GM23338 (cell line): ENCODE results near the gene NDUFB5. TPM values are rescaled to one million over a fixed set of nuclear protein-coding genes. Genes with fewer than 3 reads are reported as not detected.

Source experiments
- ATAC-seq: fragments of 200-7000 bp; cut with Tn5 transposase; 3 replicates; pipeline ENCODE4 v1.9.1; 2020
- DNase-seq: peaks from one replicate; pipeline ENCODE4 v3.0.0-alpha.2; 2015; ENCODE audit warnings: low spot score
- H2AFZ ChIP-seq: fragments of 200-600 bp; sonication (generic); 2 replicates; pipeline ENCODE4 v1.8.0; 2016; ENCODE audit warnings: antibody characterized with exemption, mild to moderate bottlenecking, moderate library complexity
- H3F3A ChIP-seq: fragments of 200-600 bp; sonication (generic); replicated peaks from 2 replicates; pipeline ENCODE4 v1.8.0; 2017; ENCODE audit warnings: antibody characterized with exemption, mixed run types, low read depth
- H3K27ac ChIP-seq: fragments of 200-600 bp; sonication (generic); 2 replicates; pipeline ENCODE4 v1.6.1; 2016; ENCODE audit warnings: low read depth
- H3K27me3 ChIP-seq: fragments of 200-600 bp; sonication (generic); 2 replicates; pipeline ENCODE4 v1.8.0; 2016; ENCODE audit warnings: mild to moderate bottlenecking, mixed run types, moderate library complexity; ENCODE audit not compliant: insufficient read depth
- H3K36me3 ChIP-seq: fragments of 200-600 bp; sonication (generic); 2 replicates; pipeline ENCODE4 v1.8.0; 2016; ENCODE audit warnings: mild to moderate bottlenecking; ENCODE audit not compliant: insufficient read depth
- H3K4me1 ChIP-seq: fragments of 200-600 bp; sonication (generic); 2 replicates; pipeline ENCODE4 v1.8.0; 2016; ENCODE audit warnings: mild to moderate bottlenecking, moderate library complexity; ENCODE audit not compliant: insufficient read depth
- H3K4me2 ChIP-seq: fragments of 200-600 bp; sonication (generic); 2 replicates; pipeline ENCODE4 v1.7.1; 2017; ENCODE audit warnings: mixed run types
- H3K4me3 ChIP-seq: fragments of 200-600 bp; sonication (generic); 2 replicates; pipeline ENCODE4 v1.6.1; 2016; ENCODE audit warnings: mixed run types
- H3K79me2 ChIP-seq: fragments of 200-600 bp; sonication (generic); replicated peaks from 2 replicates; pipeline ENCODE4 v1.8.0; 2017; ENCODE audit warnings: mild to moderate bottlenecking; ENCODE audit not compliant: insufficient read depth
- H3K9me2 ChIP-seq: fragments of 200-600 bp; sonication (generic); 2 replicates; pipeline ENCODE4 v1.8.0; 2017; ENCODE audit not compliant: insufficient read depth
- H4K20me1 ChIP-seq: fragments of 200-600 bp; sonication (generic); replicated peaks from 2 replicates; pipeline ENCODE4 v1.8.0; 2017; ENCODE audit warnings: mild to moderate bottlenecking; ENCODE audit not compliant: insufficient read depth
- H3K27ac Mint-ChIP-seq: 2 replicates; pipeline ENCODE4 v1.8.0; 2020; ENCODE audit warnings: inconsistent platforms, mild to moderate bottlenecking, moderate library complexity, mixed read lengths
- H3K27me3 Mint-ChIP-seq: 3 replicates; pipeline ENCODE4 v1.8.0; 2022; ENCODE audit warnings: low read depth, mild to moderate bottlenecking, moderate library complexity, mixed read lengths, inconsistent platforms; ENCODE audit not compliant: insufficient read depth, poor library complexity
- H3K36me3 Mint-ChIP-seq: 3 replicates; pipeline ENCODE4 v1.8.0; 2021; ENCODE audit warnings: low read depth, mild to moderate bottlenecking, inconsistent platforms, moderate library complexity, mixed read lengths
- H3K4me1 Mint-ChIP-seq: 3 replicates; pipeline ENCODE4 v1.8.0; 2020; ENCODE audit warnings: mild to moderate bottlenecking, inconsistent platforms, mixed read lengths
- H3K4me3 Mint-ChIP-seq: 3 replicates; pipeline ENCODE4 v1.8.0; 2021; ENCODE audit warnings: moderate library complexity, mild to moderate bottlenecking, inconsistent platforms, mixed read lengths
- H3K9me3 Mint-ChIP-seq: 3 replicates; pipeline ENCODE4 v1.8.0; 2020; ENCODE audit warnings: moderate library complexity, mild to moderate bottlenecking, inconsistent platforms, mixed read lengths
- CREB1 ChIP-seq: fragments of 250-450 bp; sonication (Bioruptor Pico); IDR thresholded peaks from 2 replicates; pipeline ENCODE4 v1.5.0; 2020; ENCODE audit warnings: low read depth, mild to moderate bottlenecking, moderate library complexity
- EZH2 ChIP-seq: fragments of 200-600 bp; sonication (generic); IDR thresholded peaks from one replicate; pipeline ENCODE4 v1.8.0; 2017; ENCODE audit warnings: antibody characterized with exemption, mild to moderate bottlenecking, low read depth; ENCODE audit not compliant: unreplicated experiment
- EZH2phosphoT487 ChIP-seq: fragments of 200-600 bp; sonication (generic); IDR thresholded peaks from one replicate; pipeline ENCODE4 v1.8.1; 2018; ENCODE audit warnings: antibody characterized with exemption; ENCODE audit not compliant: unreplicated experiment
- JUNB ChIP-seq: IDR thresholded peaks from one replicate; pipeline ENCODE4 v1.6.1; 2016; ENCODE audit warnings: antibody characterized with exemption; ENCODE audit not compliant: unreplicated experiment
- NANOG ChIP-seq: IDR thresholded peaks from 2 replicates; pipeline ENCODE4 v1.6.1; 2016; ENCODE audit warnings: antibody characterized with exemption, borderline replicate concordance
- POLR2AphosphoS5 ChIP-seq: IDR thresholded peaks from 2 replicates; pipeline ENCODE4 v1.6.1; 2016; ENCODE audit warnings: antibody characterized with exemption, low read depth
- STAT1 ChIP-seq: IDR thresholded peaks from one replicate; pipeline ENCODE4 v1.6.1; 2016; ENCODE audit warnings: antibody characterized with exemption; ENCODE audit not compliant: unreplicated experiment
- ZNF114 ChIP-seq: fragments of 250-450 bp; sonication (Bioruptor Pico); IDR thresholded peaks from 2 replicates; pipeline ENCODE4 v1.5.0; 2020; ENCODE audit warnings: mild to moderate bottlenecking, moderate library complexity
- ZNF331 ChIP-seq: fragments of 250-450 bp; sonication (Bioruptor Pico); IDR thresholded peaks from 2 replicates; pipeline ENCODE4 v1.5.0; 2020; ENCODE audit warnings: low read depth, mild to moderate bottlenecking, moderate library complexity
- polyA plus RNA-seq: library from polyadenylated mRNA; unstranded; fragments of >200 nt; fragmentation: Nextera tagmentation; extraction: Ambion mirVana; gene quantifications from 2 replicates; pipeline ENCODE4 v1.2.1, GENCODE V29; 2016
- total RNA-seq: library from RNA; depleted of rRNA; stranded (reverse); fragments of >200 nt; shearing (Covaris generic); gene quantifications from 2 replicates; pipeline ENCODE4 v1.2.3, GENCODE V29; 2014
- TF ChIP-seq, protein P1 (sequence below): IDR thresholded peaks from one replicate; pipeline ENCODE4 v1.6.1; 2018; ENCODE audit warnings: antibody characterized with exemption; ENCODE audit not compliant: unreplicated experiment
- TF ChIP-seq, protein P2 (sequence below): IDR thresholded peaks from 2 replicates; pipeline ENCODE4 v1.6.1; 2016; ENCODE audit warnings: antibody characterized with exemption
- TF ChIP-seq, protein P3 (sequence below): fragments of 250-450 bp; sonication (Bioruptor Pico); IDR thresholded peaks from 2 replicates; pipeline ENCODE4 v1.5.0; 2020; ENCODE audit warnings: mild to moderate bottlenecking, moderate library complexity
- TF ChIP-seq, protein P4 (sequence below), 2 experiments: fragments of 200-600 bp in 1 of 2; sonication (generic) in 1 of 2; conservative IDR thresholded peaks; 2 replicates each; pipeline versions ENCODE4 v1.5.1 to v1.6.1; 2016 to 2017; ENCODE audit warnings: antibody characterized with exemption in 2 of 2, low read depth in 2 of 2, mild to moderate bottlenecking in 2 of 2, moderate library complexity in 1 of 2

NDUFB5 gene
- total and polyA plus RNA-seq, 2 experiments from 2014 or later, result 65.4 to 113 TPM

DNA sequence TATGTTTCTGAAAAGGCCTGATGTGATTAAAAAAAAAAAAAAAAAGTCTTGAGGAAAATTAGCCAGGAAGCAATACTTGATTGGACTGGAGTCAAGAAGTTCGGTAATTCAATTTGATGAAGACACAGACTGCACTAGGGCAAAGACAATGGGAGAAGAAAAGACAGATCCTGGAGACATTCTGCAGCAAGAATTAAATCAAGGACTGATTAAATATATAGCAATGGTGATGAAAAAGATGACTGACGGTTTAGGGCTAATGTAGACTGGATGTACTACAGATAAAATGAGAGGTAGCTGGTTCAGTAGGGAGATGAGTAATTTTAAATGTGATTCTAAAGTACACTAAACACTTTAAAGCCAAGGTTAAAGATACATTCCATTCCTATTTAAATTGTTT lies 13.9 kb upstream of the NDUFB5 start (continued):
- TF ChIP-seq, protein P1, sequence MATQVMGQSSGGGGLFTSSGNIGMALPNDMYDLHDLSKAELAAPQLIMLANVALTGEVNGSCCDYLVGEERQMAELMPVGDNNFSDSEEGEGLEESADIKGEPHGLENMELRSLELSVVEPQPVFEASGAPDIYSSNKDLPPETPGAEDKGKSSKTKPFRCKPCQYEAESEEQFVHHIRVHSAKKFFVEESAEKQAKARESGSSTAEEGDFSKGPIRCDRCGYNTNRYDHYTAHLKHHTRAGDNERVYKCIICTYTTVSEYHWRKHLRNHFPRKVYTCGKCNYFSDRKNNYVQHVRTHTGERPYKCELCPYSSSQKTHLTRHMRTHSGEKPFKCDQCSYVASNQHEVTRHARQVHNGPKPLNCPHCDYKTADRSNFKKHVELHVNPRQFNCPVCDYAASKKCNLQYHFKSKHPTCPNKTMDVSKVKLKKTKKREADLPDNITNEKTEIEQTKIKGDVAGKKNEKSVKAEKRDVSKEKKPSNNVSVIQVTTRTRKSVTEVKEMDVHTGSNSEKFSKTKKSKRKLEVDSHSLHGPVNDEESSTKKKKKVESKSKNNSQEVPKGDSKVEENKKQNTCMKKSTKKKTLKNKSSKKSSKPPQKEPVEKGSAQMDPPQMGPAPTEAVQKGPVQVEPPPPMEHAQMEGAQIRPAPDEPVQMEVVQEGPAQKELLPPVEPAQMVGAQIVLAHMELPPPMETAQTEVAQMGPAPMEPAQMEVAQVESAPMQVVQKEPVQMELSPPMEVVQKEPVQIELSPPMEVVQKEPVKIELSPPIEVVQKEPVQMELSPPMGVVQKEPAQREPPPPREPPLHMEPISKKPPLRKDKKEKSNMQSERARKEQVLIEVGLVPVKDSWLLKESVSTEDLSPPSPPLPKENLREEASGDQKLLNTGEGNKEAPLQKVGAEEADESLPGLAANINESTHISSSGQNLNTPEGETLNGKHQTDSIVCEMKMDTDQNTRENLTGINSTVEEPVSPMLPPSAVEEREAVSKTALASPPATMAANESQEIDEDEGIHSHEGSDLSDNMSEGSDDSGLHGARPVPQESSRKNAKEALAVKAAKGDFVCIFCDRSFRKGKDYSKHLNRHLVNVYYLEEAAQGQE, result no peak
- TF ChIP-seq, protein P2, sequence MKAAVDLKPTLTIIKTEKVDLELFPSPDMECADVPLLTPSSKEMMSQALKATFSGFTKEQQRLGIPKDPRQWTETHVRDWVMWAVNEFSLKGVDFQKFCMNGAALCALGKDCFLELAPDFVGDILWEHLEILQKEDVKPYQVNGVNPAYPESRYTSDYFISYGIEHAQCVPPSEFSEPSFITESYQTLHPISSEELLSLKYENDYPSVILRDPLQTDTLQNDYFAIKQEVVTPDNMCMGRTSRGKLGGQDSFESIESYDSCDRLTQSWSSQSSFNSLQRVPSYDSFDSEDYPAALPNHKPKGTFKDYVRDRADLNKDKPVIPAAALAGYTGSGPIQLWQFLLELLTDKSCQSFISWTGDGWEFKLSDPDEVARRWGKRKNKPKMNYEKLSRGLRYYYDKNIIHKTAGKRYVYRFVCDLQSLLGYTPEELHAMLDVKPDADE, result no peak
- TF ChIP-seq ZNF114 (CRISPR knock-in tag) (no peak), STAT1 (no peak)

DNA sequence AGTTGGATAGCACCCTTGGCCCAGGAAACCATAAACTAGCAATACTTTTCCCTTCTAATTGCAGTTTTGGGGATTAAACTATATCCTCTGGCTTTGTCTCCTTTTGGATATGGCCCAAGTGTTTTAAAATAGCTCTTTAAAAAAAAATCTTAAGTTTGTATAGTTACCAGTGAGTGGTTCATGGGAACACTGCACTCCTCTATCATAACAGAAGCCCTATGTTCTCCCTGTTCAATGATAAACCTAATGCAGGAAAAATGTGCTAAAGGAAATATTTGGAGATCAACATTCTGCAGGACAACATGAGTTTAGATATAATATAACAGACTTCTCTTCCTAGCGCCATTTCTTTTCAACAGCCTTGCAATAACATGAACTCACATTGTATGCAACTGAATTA lies 13.3 kb upstream of the NDUFB5 start:
- H3K36me3 ChIP-seq, result peaks cover 63% of the 10 kb centered on the region
- H4K20me1 ChIP-seq, result peaks cover 5% of the 10 kb centered on the region; the same call in 1 of the 2 replicates
- no peaks in the 10 kb centered on the region for H3K27me3 ChIP-seq
- H3K9me2 ChIP-seq, result no peaks in the 10 kb centered on the region
- H3K79me2 ChIP-seq, result no peaks in the 10 kb centered on the region
- Mint-ChIP-seq H3K4me1 (no peaks in the 10 kb centered on the region), H3K36me3 (peaks cover 69% of the 10 kb centered on the region; the same call in 2 of the 3 replicates), H3K9me3 (no peaks in the 10 kb centered on the region), H3K27me3 (peaks cover 3% of the 10 kb centered on the region), H3K4me3 (no peak overlapping the region), H3K27ac (no peak overlapping the region)
- H3K27ac ChIP-seq, result no peak overlapping the region
- no peak overlapping the region for H3K4me3 ChIP-seq
- H3F3A ChIP-seq, result peaks cover 4% of the 10 kb centered on the region; the same call in 1 of the 2 replicates
- ATAC-seq, result no peak
- H3K4me1 ChIP-seq, result no peaks in the 10 kb centered on the region
- no peak overlapping the region for H2AFZ ChIP-seq
- DNase-seq, result no peak
- H3K4me2 ChIP-seq, result no peak overlapping the region
- no peak for TF ChIP-seq JUNB
- no peak for TF ChIP-seq NANOG
- TF ChIP-seq POLR2AphosphoS5, result no peak
- TF ChIP-seq ZNF331 (CRISPR knock-in tag), result no peak
- TF ChIP-seq, protein P3, sequence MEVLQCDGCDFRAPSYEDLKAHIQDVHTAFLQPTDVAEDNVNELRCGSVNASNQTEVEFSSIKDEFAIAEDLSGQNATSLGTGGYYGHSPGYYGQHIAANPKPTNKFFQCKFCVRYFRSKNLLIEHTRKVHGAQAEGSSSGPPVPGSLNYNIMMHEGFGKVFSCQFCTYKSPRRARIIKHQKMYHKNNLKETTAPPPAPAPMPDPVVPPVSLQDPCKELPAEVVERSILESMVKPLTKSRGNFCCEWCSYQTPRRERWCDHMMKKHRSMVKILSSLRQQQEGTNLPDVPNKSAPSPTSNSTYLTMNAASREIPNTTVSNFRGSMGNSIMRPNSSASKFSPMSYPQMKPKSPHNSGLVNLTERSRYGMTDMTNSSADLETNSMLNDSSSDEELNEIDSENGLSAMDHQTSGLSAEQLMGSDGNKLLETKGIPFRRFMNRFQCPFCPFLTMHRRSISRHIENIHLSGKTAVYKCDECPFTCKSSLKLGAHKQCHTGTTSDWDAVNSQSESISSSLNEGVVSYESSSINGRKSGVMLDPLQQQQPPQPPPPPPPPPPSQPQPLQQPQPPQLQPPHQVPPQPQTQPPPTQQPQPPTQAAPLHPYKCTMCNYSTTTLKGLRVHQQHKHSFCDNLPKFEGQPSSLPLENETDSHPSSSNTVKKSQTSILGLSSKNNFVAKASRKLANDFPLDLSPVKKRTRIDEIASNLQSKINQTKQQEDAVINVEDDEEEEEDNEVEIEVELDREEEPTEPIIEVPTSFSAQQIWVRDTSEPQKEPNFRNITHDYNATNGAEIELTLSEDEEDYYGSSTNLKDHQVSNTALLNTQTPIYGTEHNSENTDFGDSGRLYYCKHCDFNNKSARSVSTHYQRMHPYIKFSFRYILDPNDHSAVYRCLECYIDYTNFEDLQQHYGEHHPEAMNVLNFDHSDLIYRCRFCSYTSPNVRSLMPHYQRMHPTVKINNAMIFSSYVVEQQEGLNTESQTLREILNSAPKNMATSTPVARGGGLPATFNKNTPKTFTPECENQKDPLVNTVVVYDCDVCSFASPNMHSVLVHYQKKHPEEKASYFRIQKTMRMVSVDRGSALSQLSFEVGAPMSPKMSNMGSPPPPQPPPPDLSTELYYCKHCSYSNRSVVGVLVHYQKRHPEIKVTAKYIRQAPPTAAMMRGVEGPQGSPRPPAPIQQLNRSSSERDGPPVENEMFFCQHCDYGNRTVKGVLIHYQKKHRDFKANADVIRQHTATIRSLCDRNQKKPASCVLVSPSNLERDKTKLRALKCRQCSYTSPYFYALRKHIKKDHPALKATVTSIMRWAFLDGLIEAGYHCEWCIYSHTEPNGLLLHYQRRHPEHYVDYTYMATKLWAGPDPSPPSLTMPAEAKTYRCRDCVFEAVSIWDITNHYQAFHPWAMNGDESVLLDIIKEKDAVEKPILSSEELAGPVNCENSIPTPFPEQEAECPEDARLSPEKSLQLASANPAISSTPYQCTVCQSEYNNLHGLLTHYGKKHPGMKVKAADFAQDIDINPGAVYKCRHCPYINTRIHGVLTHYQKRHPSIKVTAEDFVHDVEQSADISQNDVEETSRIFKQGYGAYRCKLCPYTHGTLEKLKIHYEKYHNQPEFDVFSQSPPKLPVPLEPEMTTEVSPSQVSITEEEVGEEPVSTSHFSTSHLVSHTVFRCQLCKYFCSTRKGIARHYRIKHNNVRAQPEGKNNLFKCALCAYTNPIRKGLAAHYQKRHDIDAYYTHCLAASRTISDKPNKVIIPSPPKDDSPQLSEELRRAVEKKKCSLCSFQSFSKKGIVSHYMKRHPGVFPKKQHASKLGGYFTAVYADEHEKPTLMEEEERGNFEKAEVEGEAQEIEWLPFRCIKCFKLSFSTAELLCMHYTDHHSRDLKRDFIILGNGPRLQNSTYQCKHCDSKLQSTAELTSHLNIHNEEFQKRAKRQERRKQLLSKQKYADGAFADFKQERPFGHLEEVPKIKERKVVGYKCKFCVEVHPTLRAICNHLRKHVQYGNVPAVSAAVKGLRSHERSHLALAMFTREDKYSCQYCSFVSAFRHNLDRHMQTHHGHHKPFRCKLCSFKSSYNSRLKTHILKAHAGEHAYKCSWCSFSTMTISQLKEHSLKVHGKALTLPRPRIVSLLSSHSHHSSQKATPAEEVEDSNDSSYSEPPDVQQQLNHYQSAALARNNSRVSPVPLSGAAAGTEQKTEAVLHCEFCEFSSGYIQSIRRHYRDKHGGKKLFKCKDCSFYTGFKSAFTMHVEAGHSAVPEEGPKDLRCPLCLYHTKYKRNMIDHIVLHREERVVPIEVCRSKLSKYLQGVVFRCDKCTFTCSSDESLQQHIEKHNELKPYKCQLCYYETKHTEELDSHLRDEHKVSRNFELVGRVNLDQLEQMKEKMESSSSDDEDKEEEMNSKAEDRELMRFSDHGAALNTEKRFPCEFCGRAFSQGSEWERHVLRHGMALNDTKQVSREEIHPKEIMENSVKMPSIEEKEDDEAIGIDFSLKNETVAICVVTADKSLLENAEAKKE (CRISPR knock-in tag), result no peak
- TF ChIP-seq, protein P4, sequence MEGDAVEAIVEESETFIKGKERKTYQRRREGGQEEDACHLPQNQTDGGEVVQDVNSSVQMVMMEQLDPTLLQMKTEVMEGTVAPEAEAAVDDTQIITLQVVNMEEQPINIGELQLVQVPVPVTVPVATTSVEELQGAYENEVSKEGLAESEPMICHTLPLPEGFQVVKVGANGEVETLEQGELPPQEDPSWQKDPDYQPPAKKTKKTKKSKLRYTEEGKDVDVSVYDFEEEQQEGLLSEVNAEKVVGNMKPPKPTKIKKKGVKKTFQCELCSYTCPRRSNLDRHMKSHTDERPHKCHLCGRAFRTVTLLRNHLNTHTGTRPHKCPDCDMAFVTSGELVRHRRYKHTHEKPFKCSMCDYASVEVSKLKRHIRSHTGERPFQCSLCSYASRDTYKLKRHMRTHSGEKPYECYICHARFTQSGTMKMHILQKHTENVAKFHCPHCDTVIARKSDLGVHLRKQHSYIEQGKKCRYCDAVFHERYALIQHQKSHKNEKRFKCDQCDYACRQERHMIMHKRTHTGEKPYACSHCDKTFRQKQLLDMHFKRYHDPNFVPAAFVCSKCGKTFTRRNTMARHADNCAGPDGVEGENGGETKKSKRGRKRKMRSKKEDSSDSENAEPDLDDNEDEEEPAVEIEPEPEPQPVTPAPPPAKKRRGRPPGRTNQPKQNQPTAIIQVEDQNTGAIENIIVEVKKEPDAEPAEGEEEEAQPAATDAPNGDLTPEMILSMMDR (conservative IDR thresholded peaks at IDR 0.05; ENCODE audit: low read depth in 2 of 2), result no peak
- TF ChIP-seq CREB1 (CRISPR knock-in tag), result no peak
- TF ChIP-seq EZH2phosphoT487, result no peak
- no peak for TF ChIP-seq EZH2
